ENCODE results near the gene KIAA0753.

DNA sequence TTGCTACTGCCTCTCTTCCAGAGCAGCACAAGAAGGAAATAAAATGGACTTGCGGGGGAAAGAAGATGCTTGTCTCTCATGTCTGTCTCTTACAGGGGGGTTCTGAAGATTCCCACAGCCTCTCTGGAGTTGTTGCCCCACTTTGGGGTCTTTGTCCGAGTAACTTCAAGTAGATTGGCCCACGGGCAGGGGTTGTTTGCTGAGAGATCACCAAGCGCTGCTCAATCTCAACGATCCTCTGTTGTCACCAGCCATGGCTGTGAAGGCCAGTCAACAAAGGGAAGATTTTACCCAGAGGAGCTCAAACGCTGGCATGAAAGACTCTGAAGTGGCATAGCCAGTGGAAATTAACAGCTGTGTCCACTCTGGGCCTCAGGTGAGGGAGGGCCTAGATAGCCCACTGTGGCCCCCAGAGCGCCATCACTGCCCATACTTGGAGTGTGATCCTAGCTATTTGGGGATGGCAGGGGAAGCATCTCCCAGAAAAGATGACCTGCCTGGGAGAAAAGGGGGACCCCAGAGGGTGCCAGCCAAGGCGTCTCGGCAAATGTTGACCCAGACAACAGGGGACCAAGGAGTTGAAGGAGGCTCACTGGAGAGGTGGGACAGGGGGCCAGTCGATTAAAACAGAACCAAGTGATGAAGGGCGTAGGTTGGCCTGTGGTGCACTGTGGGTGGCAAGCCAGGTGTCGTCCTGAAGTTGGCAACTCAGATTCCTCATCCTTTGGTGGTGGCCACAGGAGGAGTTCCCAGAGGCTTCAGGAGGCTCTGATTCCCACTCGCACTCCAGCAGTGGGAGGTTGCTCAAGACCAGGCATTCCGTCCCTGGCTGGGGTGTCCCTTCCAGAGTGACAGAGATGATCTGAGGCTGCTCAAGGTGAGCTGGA is 44.6 kb upstream of the KIAA0753 start:
- TF ChIP-seq EZH2 (IDR thresholded peaks at IDR 0.05; ENCODE audit: insufficient read depth, poor library complexity, severe bottlenecking): no peak
- no peak for TF ChIP-seq EZH2phosphoT487 (IDR thresholded peaks at IDR 0.05; ENCODE audit: insufficient read depth, low read depth)
